Measurements from ENCODE around the gene ASIP.

GRCh38 chr20:34220561-34220960, 20.7 kb upstream of the ASIP start:
- TF ChIP-seq, protein P1, sequence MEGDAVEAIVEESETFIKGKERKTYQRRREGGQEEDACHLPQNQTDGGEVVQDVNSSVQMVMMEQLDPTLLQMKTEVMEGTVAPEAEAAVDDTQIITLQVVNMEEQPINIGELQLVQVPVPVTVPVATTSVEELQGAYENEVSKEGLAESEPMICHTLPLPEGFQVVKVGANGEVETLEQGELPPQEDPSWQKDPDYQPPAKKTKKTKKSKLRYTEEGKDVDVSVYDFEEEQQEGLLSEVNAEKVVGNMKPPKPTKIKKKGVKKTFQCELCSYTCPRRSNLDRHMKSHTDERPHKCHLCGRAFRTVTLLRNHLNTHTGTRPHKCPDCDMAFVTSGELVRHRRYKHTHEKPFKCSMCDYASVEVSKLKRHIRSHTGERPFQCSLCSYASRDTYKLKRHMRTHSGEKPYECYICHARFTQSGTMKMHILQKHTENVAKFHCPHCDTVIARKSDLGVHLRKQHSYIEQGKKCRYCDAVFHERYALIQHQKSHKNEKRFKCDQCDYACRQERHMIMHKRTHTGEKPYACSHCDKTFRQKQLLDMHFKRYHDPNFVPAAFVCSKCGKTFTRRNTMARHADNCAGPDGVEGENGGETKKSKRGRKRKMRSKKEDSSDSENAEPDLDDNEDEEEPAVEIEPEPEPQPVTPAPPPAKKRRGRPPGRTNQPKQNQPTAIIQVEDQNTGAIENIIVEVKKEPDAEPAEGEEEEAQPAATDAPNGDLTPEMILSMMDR (IDR thresholded peaks at IDR 0.05): no peak
- TF ChIP-seq POLR2A (IDR thresholded peaks at IDR 0.05): no peak

All from adrenal gland (tissue), 5 donors.